Esophagus muscularis mucosa (tissue), 4 donors: ENCODE measurements around the gene FGF19.

Experiments used
- EP300 ChIP-seq: sonication (generic); formaldehyde crosslinking; IDR thresholded peaks from one replicate; pipeline ENCODE4 v1.6.1; 2017; ENCODE audit warnings: antibody characterized with exemption
- POLR2A ChIP-seq: fragments of 450-650 bp; IDR thresholded peaks from one replicate; pipeline ENCODE4 v1.6.1; 2017; ENCODE audit warnings: antibody characterized with exemption, moderate library complexity, mild to moderate bottlenecking, low read depth
- TF ChIP-seq, protein P1 (sequence below), 3 experiments: fragments of 200-600 bp in 2 of 3; fragments of 450-650 bp in 1 of 3; sonication (generic) in 2 of 3; IDR thresholded peaks; one replicate each; pipeline ENCODE4 v1.5.1; 2017 to 2019; ENCODE audit warnings: antibody characterized with exemption in 3 of 3, mild to moderate bottlenecking in 2 of 3, moderate library complexity in 1 of 3

DNA sequence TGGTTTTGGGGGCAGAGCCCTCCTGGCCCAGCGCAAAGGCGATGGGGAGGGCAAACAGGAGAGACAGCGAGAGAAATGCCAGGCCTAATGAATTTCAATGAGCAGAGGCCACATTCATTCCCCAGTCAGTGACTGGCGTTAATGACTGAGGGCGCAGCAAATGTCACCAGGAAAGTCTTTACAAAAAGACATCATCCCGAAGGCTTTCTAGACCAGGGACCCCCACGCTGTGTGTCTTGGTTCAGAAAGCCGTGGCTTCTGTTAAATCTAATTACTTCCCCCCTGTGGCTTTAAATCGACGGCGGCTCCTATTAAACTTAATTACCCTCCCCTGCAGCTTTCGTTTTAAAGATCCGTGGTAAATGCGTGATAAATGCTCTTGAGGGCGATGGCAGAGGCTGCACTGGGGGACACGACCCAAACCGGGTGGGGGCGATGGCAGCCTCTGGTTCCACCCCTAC is 1.6 kb upstream of the FGF19 start:
- TF ChIP-seq EP300: no peak
- TF ChIP-seq, protein P1, sequence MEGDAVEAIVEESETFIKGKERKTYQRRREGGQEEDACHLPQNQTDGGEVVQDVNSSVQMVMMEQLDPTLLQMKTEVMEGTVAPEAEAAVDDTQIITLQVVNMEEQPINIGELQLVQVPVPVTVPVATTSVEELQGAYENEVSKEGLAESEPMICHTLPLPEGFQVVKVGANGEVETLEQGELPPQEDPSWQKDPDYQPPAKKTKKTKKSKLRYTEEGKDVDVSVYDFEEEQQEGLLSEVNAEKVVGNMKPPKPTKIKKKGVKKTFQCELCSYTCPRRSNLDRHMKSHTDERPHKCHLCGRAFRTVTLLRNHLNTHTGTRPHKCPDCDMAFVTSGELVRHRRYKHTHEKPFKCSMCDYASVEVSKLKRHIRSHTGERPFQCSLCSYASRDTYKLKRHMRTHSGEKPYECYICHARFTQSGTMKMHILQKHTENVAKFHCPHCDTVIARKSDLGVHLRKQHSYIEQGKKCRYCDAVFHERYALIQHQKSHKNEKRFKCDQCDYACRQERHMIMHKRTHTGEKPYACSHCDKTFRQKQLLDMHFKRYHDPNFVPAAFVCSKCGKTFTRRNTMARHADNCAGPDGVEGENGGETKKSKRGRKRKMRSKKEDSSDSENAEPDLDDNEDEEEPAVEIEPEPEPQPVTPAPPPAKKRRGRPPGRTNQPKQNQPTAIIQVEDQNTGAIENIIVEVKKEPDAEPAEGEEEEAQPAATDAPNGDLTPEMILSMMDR (IDR thresholded peaks at IDR 0.05): no peak
- no peak for TF ChIP-seq POLR2A
